GM08714 (cell line): Measurements from ENCODE around the gene AGFG1.
A peak's percentile ranks its signal among the peaks of the same experiment; 100 is the strongest.

Source experiments
- H3K4me3 ChIP-seq: fragments of 200-500 bp; sonication (Bioruptor generic); 2 replicates; pipeline ENCODE4 v1.5.1; 2014; ENCODE audit warnings: mild to moderate bottlenecking, low read length, inconsistent platforms
- ZNF274 ChIP-seq: IDR thresholded peaks from 2 replicates; pipeline ENCODE4 v1.6.1; 2012; ENCODE audit warnings: mild to moderate bottlenecking, low read depth, low read length

AGFG1 gene

DNA sequence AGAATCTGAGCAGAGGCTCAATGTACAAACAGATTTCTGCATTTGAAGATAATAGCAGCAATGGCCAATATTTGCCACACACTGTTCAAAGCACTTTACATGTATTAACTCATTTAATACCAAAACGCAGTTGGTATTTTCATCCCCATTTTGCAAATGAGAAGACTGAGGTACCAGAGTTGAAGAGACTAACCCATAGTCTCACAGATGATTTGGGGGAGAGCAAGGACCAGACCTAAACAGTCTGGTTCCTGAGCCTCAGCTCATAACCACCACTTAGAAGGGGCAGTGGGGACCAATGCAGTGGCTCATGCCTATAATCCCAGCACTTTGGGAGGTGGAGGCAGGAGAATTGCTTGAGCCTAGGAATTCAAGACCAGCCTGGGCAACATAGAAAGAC lies 18.1 kb upstream of the AGFG1 start:
- no peak overlapping the region for H3K4me3 ChIP-seq
- TF ChIP-seq ZNF274, result no peak

GRCh38 chr2:227454323-227454860 lies 17.6 kb upstream of the AGFG1 start:
- TF ChIP-seq ZNF274, result no peak
- no peak overlapping the region for H3K4me3 ChIP-seq

- H3K4me3 ChIP-seq, result no peak overlapping the region
These were observed 16.8 kb upstream of the AGFG1 start for GRCh38 chr2:227455200-227455599.

DNA sequence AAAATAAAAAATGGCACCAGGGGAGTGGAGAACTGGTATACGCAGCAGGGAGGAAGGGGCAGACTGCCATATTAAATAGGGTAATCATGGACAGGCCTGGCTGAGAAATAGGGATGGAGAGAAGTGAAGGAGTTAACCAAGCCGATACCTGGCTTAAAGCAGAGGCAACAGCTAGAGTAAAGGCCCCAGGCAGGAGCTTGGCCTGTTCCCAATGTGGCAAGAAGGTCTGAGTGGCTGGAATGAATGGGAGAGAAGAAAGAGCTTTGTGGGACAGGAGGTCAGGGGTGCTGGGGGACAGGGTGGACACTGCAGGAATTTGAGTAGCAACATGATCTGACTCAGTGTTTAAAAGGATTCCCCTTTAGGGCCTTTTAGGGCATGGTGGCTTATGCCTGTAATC lies 15.9 kb upstream of the AGFG1 start:
- no peak for TF ChIP-seq ZNF274
- no peak overlapping the region for H3K4me3 ChIP-seq

More at GRCh38 chr2:227455200-227455599, 16.8 kb upstream of the AGFG1 start:
- TF ChIP-seq ZNF274, result no peak

- TF ChIP-seq ZNF274, result no peak
These were observed 15.2 kb upstream of the AGFG1 start for GRCh38 chr2:227456772-227457171.

GRCh38 chr2:227460070-227460485 lies 11.9 kb upstream of the AGFG1 start:
- H3K4me3 ChIP-seq, result no peak overlapping the region
- no peak for TF ChIP-seq ZNF274

More at GRCh38 chr2:227456772-227457171, 15.2 kb upstream of the AGFG1 start:
- no peak overlapping the region for H3K4me3 ChIP-seq

- H3K4me3 ChIP-seq, result no peak overlapping the region
- TF ChIP-seq ZNF274, result no peak
These were observed 11.1 kb upstream of the AGFG1 start for GRCh38 chr2:227460833-227461232.

- no peak for TF ChIP-seq ZNF274
- peak overlapping the region; percentile 27; the same call in 1 of the 2 replicates for H3K4me3 ChIP-seq
These were observed 10.0 kb upstream of the AGFG1 start for GRCh38 chr2:227461811-227462461.

GRCh38 chr2:227462462-227462951 lies 9.4 kb upstream of the AGFG1 start:
- no peak for TF ChIP-seq ZNF274
- peak overlapping the region; percentile 53 for H3K4me3 ChIP-seq

- peak overlapping the region; percentile 53 for H3K4me3 ChIP-seq
- no peak for TF ChIP-seq ZNF274
These were observed 8.7 kb upstream of the AGFG1 start for GRCh38 chr2:227462972-227463931.

- no peak for TF ChIP-seq ZNF274
- H3K4me3 ChIP-seq, result no peak overlapping the region; the same call in 1 of the 2 replicates
These were observed 7.6 kb upstream of the AGFG1 start for GRCh38 chr2:227464361-227464760.

GRCh38 chr2:227464851-227465250 lies 7.1 kb upstream of the AGFG1 start:
- no peak overlapping the region for H3K4me3 ChIP-seq
- TF ChIP-seq ZNF274, result no peak

DNA sequence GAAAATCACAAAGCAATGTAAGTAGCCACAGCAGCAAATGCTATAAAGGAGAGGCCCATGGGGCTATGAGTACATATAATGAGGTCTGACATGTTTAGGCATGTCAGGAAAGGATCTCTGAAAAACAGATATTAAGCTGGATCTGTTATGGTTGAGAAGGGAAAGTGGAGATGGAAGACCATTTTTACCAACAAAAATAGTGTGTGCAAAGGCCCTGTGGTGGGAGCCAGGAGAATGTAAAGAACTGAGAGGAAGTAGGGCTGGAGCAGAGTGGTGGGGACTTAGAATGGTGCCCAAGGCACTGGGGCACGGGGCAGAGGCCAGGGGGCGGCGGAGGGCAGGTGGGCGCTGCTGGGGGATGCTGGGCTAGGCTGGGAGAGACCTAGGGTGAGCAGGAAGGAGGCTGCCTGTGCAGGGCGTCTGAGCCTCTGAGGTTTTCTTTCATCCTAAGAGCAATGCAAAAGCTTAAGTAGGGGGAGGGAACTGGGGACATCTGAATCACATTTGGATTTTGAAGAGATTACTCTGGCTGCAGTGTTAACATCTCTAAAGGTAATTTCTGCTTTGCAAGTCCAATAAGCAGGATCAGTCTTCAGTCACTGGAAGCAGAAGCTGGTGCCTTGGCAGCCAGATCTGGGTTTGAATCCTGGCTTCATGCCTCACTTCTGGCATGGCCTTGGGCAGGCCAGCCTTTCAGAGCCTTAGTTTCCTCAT lies 4.9 kb upstream of the AGFG1 start:
- no peak overlapping the region for H3K4me3 ChIP-seq
- no peak for TF ChIP-seq ZNF274

DNA sequence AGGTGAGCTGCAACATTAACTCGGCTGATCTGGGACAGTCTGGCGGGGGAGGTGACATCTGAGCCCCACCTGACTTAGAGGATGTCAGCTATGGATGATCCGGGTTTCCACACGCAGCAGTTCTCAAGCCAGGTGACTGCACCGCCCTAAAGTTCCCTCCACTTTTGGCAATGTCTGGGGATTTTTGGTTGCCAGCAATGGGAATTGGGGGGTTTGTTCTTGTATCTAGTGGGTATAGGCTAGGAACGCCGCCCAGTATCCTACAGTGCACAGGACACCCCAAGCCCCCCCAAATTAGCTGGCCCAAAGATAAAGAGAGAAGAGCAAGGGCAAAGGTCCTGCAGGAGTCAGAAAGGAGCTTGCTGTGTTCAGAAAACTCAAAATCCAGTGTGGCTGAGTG lies 544 bp upstream of the AGFG1 start:
- TF ChIP-seq ZNF274, result no peak
- H3K4me3 ChIP-seq, result no peak overlapping the region; the same call in 1 of the 2 replicates
